Esophagus muscularis mucosa (tissue), 4 donors: Measurements from ENCODE around the gene TRMT44. TPM values are rescaled to one million over a fixed set of nuclear protein-coding genes. Genes with fewer than 3 reads are reported as not detected.

ENCODE experiments used
- DNase-seq: peaks from one replicate; pipeline ENCODE4 v3.0.0-alpha.2; 2017; ENCODE audit errors: extremely low spot score
- H3K27ac ChIP-seq, 4 donors: fragments of 200-600 bp; sonication (generic); replicated peaks in 1 of 4; 1 replicate in 3 of 4; 2 replicates in 1 of 4; pipeline ENCODE4 v1.5.1; 2016 to 2019; ENCODE audit warnings: mild to moderate bottlenecking in 1 of 4
- H3K27me3 ChIP-seq, 4 donors: fragments of 200-600 bp; sonication (generic); one replicate each; pipeline versions ENCODE4 v1.5.1 to v1.6.0; 2016 to 2019
- H3K36me3 ChIP-seq, 4 donors: fragments of 200-600 bp; sonication (generic); one replicate each; pipeline ENCODE4 v1.5.1; 2016 to 2019
- H3K4me1 ChIP-seq, 4 donors: fragments of 200-600 bp; sonication (generic); one replicate each; pipeline ENCODE4 v1.5.1; 2016 to 2019
- H3K4me3 ChIP-seq, 4 donors: fragments of 200-600 bp; sonication (generic); 1 replicate in 2 of 4; 2 replicates in 2 of 4; pipeline ENCODE4 v1.5.1; 2016 to 2019; ENCODE audit warnings: mild to moderate bottlenecking in 4 of 4, moderate library complexity in 1 of 4
- H3K9me3 ChIP-seq, 4 donors: fragments of 200-600 bp; sonication (generic); 1 replicate in 3 of 4; 2 replicates in 1 of 4; pipeline ENCODE4 v1.5.1; 2016 to 2019
- CTCF ChIP-seq, 3 experiments: fragments of 200-600 bp in 2 of 3; fragments of 450-650 bp in 1 of 3; sonication (generic) in 2 of 3; IDR thresholded peaks; one replicate each; pipeline ENCODE4 v1.5.1; 2017 to 2019; ENCODE audit warnings: antibody characterized with exemption in 3 of 3, mild to moderate bottlenecking in 2 of 3, moderate library complexity in 1 of 3
- EP300 ChIP-seq: sonication (generic); formaldehyde crosslinking; IDR thresholded peaks from one replicate; pipeline ENCODE4 v1.6.1; 2017; ENCODE audit warnings: antibody characterized with exemption
- POLR2A ChIP-seq: fragments of 450-650 bp; IDR thresholded peaks from one replicate; pipeline ENCODE4 v1.6.1; 2017; ENCODE audit warnings: antibody characterized with exemption, moderate library complexity, mild to moderate bottlenecking, low read depth
- POLR2AphosphoS5 ChIP-seq, 2 donors: sonication (generic); formaldehyde crosslinking; IDR thresholded peaks; one replicate each; pipeline ENCODE4 v1.6.1; 2017; ENCODE audit warnings: antibody characterized with exemption in 2 of 2
- WGBS: methylation state at CpG from one replicate; pipeline ENCODE4 v1.1.5; 2018; 5-methylcytosine and 5-hydroxymethylcytosine counted together
- intact Hi-C: fragments of 100-400 bp; cut with DNase I; formaldehyde crosslinking; loops from one replicate; pipeline ENCODE4 v1.15.1; 2023
- total RNA-seq, 4 donors: library from RNA; depleted of rRNA; stranded (reverse); fragments of >200 nt; gene quantifications; one replicate each; pipeline versions ENCODE4 v1.1.0 to v1.2.1, GENCODE V29; 2016

Gene TRMT44
- total RNA-seq, 4 donors from 2014 or later = 14.6 to 21.6 (median 19.4) TPM

GRCh38 chr4:8473198-8473919 is 32.8 kb downstream of the TRMT44 start:
- WGBS = 71% methylated on average over 15 of the region's 23 CpGs
- intact Hi-C loops = no loop called here
- H3K4me3 ChIP-seq = no peak overlapping the region
- no peak for DNase-seq
- no peaks in the 10 kb centered on the region for H3K27me3 ChIP-seq
- TF ChIP-seq POLR2AphosphoS5 (IDR thresholded peaks at IDR 0.05) = no peak
- TF ChIP-seq CTCF (IDR thresholded peaks at IDR 0.05) = no peak
- no peak for TF ChIP-seq EP300
- no peak for TF ChIP-seq POLR2A
- H3K9me3 ChIP-seq = no peaks in the 10 kb centered on the region
- peaks cover 9 to 29% (median 27%) of the 10 kb centered on the region in 4 donors for H3K4me1 ChIP-seq
- H3K36me3 ChIP-seq = peaks cover 19 to 66% (median 54%) of the 10 kb centered on the region in 4 donors
- H3K27ac ChIP-seq = peak overlapping the region; percentile 67 to 83 (median 74)

GRCh38 chr4:8473920-8474590 is 33.5 kb downstream of the TRMT44 start:
- H3K27me3 ChIP-seq = no peaks in the 10 kb centered on the region
- no peak for DNase-seq
- H3K4me1 ChIP-seq = peaks cover 9 to 29% (median 27%) of the 10 kb centered on the region in 4 donors
- H3K4me3 ChIP-seq = no peak overlapping the region
- H3K27ac ChIP-seq = peak overlapping the region; percentile 67 to 83 (median 74)
- intact Hi-C loops = no loop called here
- H3K9me3 ChIP-seq = no peaks in the 10 kb centered on the region
- TF ChIP-seq POLR2A = no peak
- TF ChIP-seq POLR2AphosphoS5 (IDR thresholded peaks at IDR 0.05) = no peak
- TF ChIP-seq CTCF (IDR thresholded peaks at IDR 0.05) = no peak
- TF ChIP-seq EP300 = no peak
- H3K36me3 ChIP-seq = peaks cover 18 to 66% (median 52%) of the 10 kb centered on the region in 4 donors
- WGBS = 75% methylated on average over 8 of the region's 20 CpGs

GRCh38 chr4:8474856-8475255 is 34.3 kb downstream of the TRMT44 start:
- TF ChIP-seq POLR2AphosphoS5 (IDR thresholded peaks at IDR 0.05) = no peak
- TF ChIP-seq CTCF (IDR thresholded peaks at IDR 0.05) = no peak
- no peak for TF ChIP-seq POLR2A
- TF ChIP-seq EP300 = no peak
- no peaks in the 10 kb centered on the region for H3K9me3 ChIP-seq
- H3K27ac ChIP-seq = no peak overlapping the region
- no peak overlapping the region for H3K4me3 ChIP-seq
- H3K27me3 ChIP-seq = no peaks in the 10 kb centered on the region
- no peak for DNase-seq
- H3K4me1 ChIP-seq = peaks cover 9 to 29% (median 27%) of the 10 kb centered on the region in 4 donors
- intact Hi-C loops = no loop called here
- peaks cover 18 to 63% (median 44%) of the 10 kb centered on the region in 4 donors for H3K36me3 ChIP-seq
- 100% methylated on average over 10 of the region's 13 CpGs for WGBS

- Histone ChIP-seq H3K9me3 (no peaks in the 10 kb centered on the region), H3K27ac (no peak overlapping the region), H3K36me3 (peaks cover 18 to 52% (median 35%) of the 10 kb centered on the region in 4 donors), H3K4me1 (peaks cover 9 to 29% (median 27%) of the 10 kb centered on the region in 4 donors), H3K4me3 (no peak overlapping the region), H3K27me3 (no peaks in the 10 kb centered on the region)
- TF ChIP-seq POLR2AphosphoS5 (IDR thresholded peaks at IDR 0.05) (no peak), POLR2A (no peak), CTCF (IDR thresholded peaks at IDR 0.05) (no peak), EP300 (no peak)
- intact Hi-C loops = no loop called here
- DNase-seq = no peak
- WGBS = 89% methylated on average over 26 of the region's 29 CpGs
These were observed 35.4 kb downstream of the TRMT44 start for GRCh38 chr4:8475751-8476575.
